IMR-90 (cell line): ENCODE results near the gene TRAF7. TPM values are rescaled to one million over a fixed set of nuclear protein-coding genes. Genes with fewer than 3 reads are reported as not detected.

Source experiments
- ATAC-seq: fragments of 200-7000 bp; cut with Tn5 transposase; 2 replicates; pipeline ENCODE4 v1.9.1; 2020; ENCODE audit warnings: low read depth, mild to moderate bottlenecking, moderate library complexity
- BruUV-seq: library from RNA; stranded (reverse); fragments of 400-500 nt; replicated peaks from 2 replicates; lab custom pipeline; 2021; lab: Mats Ljungman, UMichigan
- CTCF ChIA-PET: fragments of 300-600 bp; formaldehyde crosslinking; extraction: SDS; loops from one replicate; lab custom pipeline; 2021; ENCODE audit warnings: antibody characterized with exemption; lab: Yijun Ruan, JAX
- POLR2A ChIA-PET: fragments of 300-600 bp; sonication (Branson Sonifier 250); formaldehyde crosslinking; loops from one replicate; lab custom pipeline; 2022; ENCODE audit warnings: antibody characterized with exemption; ENCODE audit not compliant: unreplicated experiment; lab: Charles Lee
- DNase-seq: peaks from one replicate; pipeline ENCODE4 v3.0.0; 2013
- H2AFZ ChIP-seq: replicated peaks from 2 replicates; pipeline ENCODE3; 2013; ENCODE audit warnings: low read length, mild to moderate bottlenecking; ENCODE audit not compliant: poor library complexity
- H2AK5ac ChIP-seq: 2 replicates; pipeline ENCODE4 v1.6.1; 2013; ENCODE audit warnings: low read depth, low read length, inconsistent platforms
- H2AK9ac ChIP-seq: replicated peaks from 2 replicates; pipeline ENCODE3; 2013; ENCODE audit warnings: mild to moderate bottlenecking, low read depth, low read length, moderate library complexity; ENCODE audit not compliant: poor library complexity
- H2BK120ac ChIP-seq: 2 replicates; pipeline ENCODE4 v1.6.1; 2013; ENCODE audit warnings: low read depth, low read length, inconsistent platforms
- H2BK15ac ChIP-seq: 3 replicates; pipeline ENCODE4 v1.6.1; 2013; ENCODE audit warnings: low read depth, low read length, inconsistent platforms
- H2BK20ac ChIP-seq: 2 replicates; pipeline ENCODE4 v1.6.1; 2013; ENCODE audit warnings: low read depth, mild to moderate bottlenecking, inconsistent platforms, low read length, moderate library complexity
- H2BK5ac ChIP-seq: 2 replicates; pipeline ENCODE4 v1.6.1; 2013; ENCODE audit warnings: mild to moderate bottlenecking, low read depth, low read length, inconsistent platforms; ENCODE audit not compliant: poor library complexity, severe bottlenecking
- H3K14ac ChIP-seq: replicated peaks from 2 replicates; pipeline ENCODE4 v1.6.1; 2013; ENCODE audit warnings: low read depth, low read length, inconsistent platforms
- H3K18ac ChIP-seq: 2 replicates; pipeline ENCODE4 v1.6.1; 2013; ENCODE audit warnings: low read depth, low read length, control low read depth
- H3K23ac ChIP-seq: 2 replicates; pipeline ENCODE4 v1.6.1; 2013; ENCODE audit warnings: low read depth, low read length, inconsistent platforms
- H3K27ac ChIP-seq: 2 replicates; pipeline ENCODE4 v1.5.1; 2013; ENCODE audit warnings: mild to moderate bottlenecking, control low read depth, low read length; ENCODE audit not compliant: insufficient read depth
- H3K27me3 ChIP-seq: 2 replicates; pipeline ENCODE4 v1.6.1; 2013; ENCODE audit warnings: low read length; ENCODE audit not compliant: control insufficient read depth, insufficient read depth
- H3K36me3 ChIP-seq: 2 replicates; pipeline ENCODE4 v1.6.1; 2013; ENCODE audit warnings: low read length, mixed read lengths; ENCODE audit not compliant: control insufficient read depth, insufficient read depth
- H3K4ac ChIP-seq: 2 replicates; pipeline ENCODE4 v1.6.1; 2013; ENCODE audit warnings: low read depth, low read length, inconsistent platforms
- H3K4me1 ChIP-seq: 2 replicates; pipeline ENCODE4 v1.6.1; 2013; ENCODE audit warnings: low read length, mixed read lengths; ENCODE audit not compliant: control insufficient read depth, insufficient read depth
- H3K4me2 ChIP-seq: 2 replicates; pipeline ENCODE4 v1.6.1; 2013; ENCODE audit warnings: low read depth, mild to moderate bottlenecking, control low read depth, low read length, moderate library complexity
- H3K4me3 ChIP-seq: 2 replicates; pipeline ENCODE4 v1.5.1; 2013; ENCODE audit warnings: low read depth, mild to moderate bottlenecking, control low read depth, low read length, moderate library complexity; ENCODE audit not compliant: insufficient read depth
- H3K56ac ChIP-seq: 2 replicates; pipeline ENCODE4 v1.6.1; 2013; ENCODE audit warnings: low read length, inconsistent platforms; ENCODE audit not compliant: insufficient read depth; ENCODE audit errors: extremely low read depth
- H3K79me1 ChIP-seq, 2 experiments: 2 replicates each; pipeline ENCODE4 v1.6.1; 2013; ENCODE audit warnings: low read length in 2 of 2, inconsistent platforms in 1 of 2, low read depth in 1 of 2
- H3K9ac ChIP-seq: 2 replicates; pipeline ENCODE4 v1.6.1; 2013; ENCODE audit warnings: low read depth, low read length, control low read depth
- H3K9me1 ChIP-seq: 2 replicates; pipeline ENCODE4 v1.6.1; 2013; ENCODE audit warnings: low read length, inconsistent platforms; ENCODE audit not compliant: insufficient read depth
- H3K9me3 ChIP-seq: 2 replicates; pipeline ENCODE4 v1.6.1; 2013; ENCODE audit warnings: low read length; ENCODE audit not compliant: control insufficient read depth, insufficient read depth
- H4K20me1 ChIP-seq: 2 replicates; pipeline ENCODE4 v1.6.1; 2013; ENCODE audit warnings: low read length, inconsistent platforms; ENCODE audit not compliant: insufficient read depth
- H4K5ac ChIP-seq: 2 replicates; pipeline ENCODE4 v1.6.1; 2013; ENCODE audit warnings: mild to moderate bottlenecking, low read depth, low read length, control low read depth
- H4K8ac ChIP-seq, 2 experiments: 2 replicates each; pipeline ENCODE4 v1.6.1; 2013; ENCODE audit warnings: low read depth in 2 of 2, low read length in 2 of 2, control low read depth in 1 of 2, inconsistent platforms in 1 of 2
- H4K91ac ChIP-seq: 2 replicates; pipeline ENCODE4 v1.6.1; 2013; ENCODE audit warnings: low read depth, low read length, inconsistent platforms; ENCODE audit not compliant: insufficient read depth
- CEBPB ChIP-seq: IDR thresholded peaks from 2 replicates; pipeline ENCODE4 v1.6.1; 2012; ENCODE audit warnings: low read depth, low read length, improper control_type of control experiment
- CHD1 ChIP-seq: IDR thresholded peaks from 2 replicates; pipeline ENCODE4 v1.6.1; 2012; ENCODE audit warnings: low read depth, low read length, improper control_type of control experiment
- FOS ChIP-seq: fragments of 150-350 bp; IDR thresholded peaks from 2 replicates; pipeline ENCODE4 v1.6.1; 2016; ENCODE audit warnings: low read depth, low read length
- MAZ ChIP-seq: IDR thresholded peaks from 2 replicates; pipeline ENCODE4 v1.6.1; 2012; ENCODE audit warnings: low read depth, mild to moderate bottlenecking, low read length, improper control_type of control experiment, moderate library complexity, borderline replicate concordance
- MXI1 ChIP-seq: IDR thresholded peaks from 2 replicates; pipeline ENCODE4 v1.6.1; 2012; ENCODE audit warnings: low read depth, mild to moderate bottlenecking, low read length, moderate library complexity, borderline replicate concordance
- POLR2A ChIP-seq: IDR thresholded peaks from 2 replicates; pipeline ENCODE4 v1.6.1; 2012; ENCODE audit warnings: mild to moderate bottlenecking, low read depth, low read length
- RAD21 ChIP-seq: IDR thresholded peaks from 2 replicates; pipeline ENCODE4 v1.6.1; 2012; ENCODE audit warnings: low read length, improper control_type of control experiment
- RCOR1 ChIP-seq: IDR thresholded peaks from 2 replicates; pipeline ENCODE4 v1.6.1; 2012; ENCODE audit warnings: mild to moderate bottlenecking, low read length, improper control_type of control experiment; ENCODE audit not compliant: insufficient replicate concordance
- RFX5 ChIP-seq: IDR thresholded peaks from 2 replicates; pipeline ENCODE4 v1.8.0; 2012; ENCODE audit warnings: low read depth, mild to moderate bottlenecking, low read length, moderate library complexity
- WGBS, 2 experiments: methylation state at CpG; one replicate each; pipeline versions ENCODE4 v1.1.5 to v1.1.7; 2013; ENCODE audit warnings: missing lambda C conversion rate in 2 of 2; ENCODE audit not compliant: insufficient read length in 1 of 2; ENCODE audit errors: extremely low coverage in 2 of 2; 5-methylcytosine and 5-hydroxymethylcytosine counted together
- dilution Hi-C: fragments of 300-500 bp; cut with HindIII; formaldehyde crosslinking; loops from one replicate; pipeline ENCODE4 v1.14.3; 2018; ENCODE audit warnings: low sequenced_read_pairs; ENCODE audit not compliant: unreplicated experiment
- in situ Hi-C: fragments of 300-500 bp; cut with MboI; formaldehyde crosslinking; loops from 3 replicates; pipeline ENCODE4 v1.14.3; 2019; ENCODE audit warnings: low sequenced_read_pairs, inconsistent platforms, mixed read lengths
- intact Hi-C: fragments of 100-400 bp; cut with micrococcal nuclease; formaldehyde crosslinking; loops from 2 replicates; pipeline ENCODE4 v1.10.0; 2022
- polyA plus RNA-seq, 3 experiments: library from polyadenylated mRNA; depleted of rRNA; stranded (reverse); fragments of >200 nt; gene quantifications; 2 replicates each; pipeline ENCODE4 v1.2.3, GENCODE V29; 2012; ENCODE audit warnings: low replicate concordance in 1 of 3
- total RNA-seq: library from RNA; depleted of rRNA; stranded (reverse); fragments of >200 nt; gene quantifications from 2 replicates; pipeline ENCODE4 v1.2.3, GENCODE V29; 2012
- TF ChIP-seq, protein P1 (sequence below): fragments of 150-350 bp; IDR thresholded peaks from 2 replicates; pipeline ENCODE4 v1.6.1; 2016; ENCODE audit warnings: low read depth, mild to moderate bottlenecking, low read length, moderate library complexity, borderline replicate concordance
- TF ChIP-seq, protein P2 (sequence below): fragments of 150-350 bp; IDR thresholded peaks from 2 replicates; pipeline ENCODE4 v1.6.1; 2017; ENCODE audit warnings: mild to moderate bottlenecking, antibody characterized with exemption, low read length, low read depth
- TF ChIP-seq, protein P3 (sequence below): conservative IDR thresholded peaks from 2 replicates; pipeline ENCODE4 v1.5.1; 2012; ENCODE audit warnings: mild to moderate bottlenecking, low read depth, low read length, improper control_type of control experiment

The TRAF7 gene
- total and polyA plus RNA-seq, 2 of the 4 experiments (the other 2 are of a cell fraction), result 29.6 to 52.6 TPM

DNA sequence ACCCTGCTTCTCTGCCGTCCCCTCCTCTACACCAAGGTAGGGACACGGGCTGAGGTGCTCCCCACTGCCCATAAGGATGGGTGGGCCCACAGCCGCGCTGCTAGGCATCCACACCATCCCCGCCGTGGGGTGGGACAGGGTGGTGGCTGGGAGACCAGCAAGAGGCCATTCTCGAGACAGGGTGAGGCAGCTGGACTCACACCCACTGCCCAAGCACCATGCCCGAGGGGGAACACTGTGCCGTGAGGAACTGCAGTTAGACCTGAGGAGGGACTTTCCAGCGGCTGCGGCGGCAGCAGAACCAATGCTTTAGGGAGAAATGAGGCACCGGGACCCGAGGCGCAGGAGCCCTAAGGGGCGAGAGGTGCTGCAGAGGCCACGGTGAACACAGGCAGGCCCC is 33.2 kb upstream of the TRAF7 start:
- POLR2A ChIA-PET, result no interaction called here
- Histone ChIP-seq H4K20me1 (peaks cover 23% of the 10 kb centered on the region), H3K9me3 (no peaks in the 10 kb centered on the region), H3K9me1 (peaks cover 3% of the 10 kb centered on the region; the same call in 1 of the 2 replicates), H3K4ac (no peak overlapping the region), H3K4me1 (peaks cover 34% of the 10 kb centered on the region), H2BK5ac (peak overlapping the region; percentile 62), H4K8ac (no peak overlapping the region), H3K14ac (no peak overlapping the region), H2AFZ (no peak overlapping the region), H4K5ac (no peak overlapping the region), H2BK15ac (no peak overlapping the region), H2AK9ac (no peak overlapping the region), H2BK20ac (no peak overlapping the region), H3K23ac (no peak overlapping the region), H3K18ac (no peak overlapping the region), H3K4me3 (no peak overlapping the region), H3K56ac (no peak overlapping the region), H3K79me1 (peaks cover 7 to 28% of the 10 kb centered on the region in 2 experiments; a peak in 3 of 4 replicates), H2AK5ac (peak overlapping the region; percentile 73; the same call in 1 of the 2 replicates), H3K9ac (no peak overlapping the region), H3K4me2 (no peak overlapping the region), H3K36me3 (no peaks in the 10 kb centered on the region), H4K91ac (no peak overlapping the region), H3K27ac (peak overlapping the region; percentile 52; the same call in 1 of the 2 replicates), H3K27me3 (no peaks in the 10 kb centered on the region), H2BK120ac (no peak overlapping the region; the same call in 1 of the 2 replicates)
- TF ChIP-seq MAZ, result no peak
- TF ChIP-seq RAD21, result no peak
- TF ChIP-seq CHD1, result no peak
- no peak for TF ChIP-seq POLR2A
- TF ChIP-seq, protein P1, sequence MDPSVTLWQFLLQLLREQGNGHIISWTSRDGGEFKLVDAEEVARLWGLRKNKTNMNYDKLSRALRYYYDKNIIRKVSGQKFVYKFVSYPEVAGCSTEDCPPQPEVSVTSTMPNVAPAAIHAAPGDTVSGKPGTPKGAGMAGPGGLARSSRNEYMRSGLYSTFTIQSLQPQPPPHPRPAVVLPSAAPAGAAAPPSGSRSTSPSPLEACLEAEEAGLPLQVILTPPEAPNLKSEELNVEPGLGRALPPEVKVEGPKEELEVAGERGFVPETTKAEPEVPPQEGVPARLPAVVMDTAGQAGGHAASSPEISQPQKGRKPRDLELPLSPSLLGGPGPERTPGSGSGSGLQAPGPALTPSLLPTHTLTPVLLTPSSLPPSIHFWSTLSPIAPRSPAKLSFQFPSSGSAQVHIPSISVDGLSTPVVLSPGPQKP, result no peak
- no peak for TF ChIP-seq MXI1
- no peak for TF ChIP-seq FOS
- TF ChIP-seq RFX5, result no peak
- TF ChIP-seq RCOR1, result no peak
- TF ChIP-seq, protein P2, sequence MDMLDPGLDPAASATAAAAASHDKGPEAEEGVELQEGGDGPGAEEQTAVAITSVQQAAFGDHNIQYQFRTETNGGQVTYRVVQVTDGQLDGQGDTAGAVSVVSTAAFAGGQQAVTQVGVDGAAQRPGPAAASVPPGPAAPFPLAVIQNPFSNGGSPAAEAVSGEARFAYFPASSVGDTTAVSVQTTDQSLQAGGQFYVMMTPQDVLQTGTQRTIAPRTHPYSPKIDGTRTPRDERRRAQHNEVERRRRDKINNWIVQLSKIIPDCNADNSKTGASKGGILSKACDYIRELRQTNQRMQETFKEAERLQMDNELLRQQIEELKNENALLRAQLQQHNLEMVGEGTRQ, result no peak
- TF ChIP-seq, protein P3, sequence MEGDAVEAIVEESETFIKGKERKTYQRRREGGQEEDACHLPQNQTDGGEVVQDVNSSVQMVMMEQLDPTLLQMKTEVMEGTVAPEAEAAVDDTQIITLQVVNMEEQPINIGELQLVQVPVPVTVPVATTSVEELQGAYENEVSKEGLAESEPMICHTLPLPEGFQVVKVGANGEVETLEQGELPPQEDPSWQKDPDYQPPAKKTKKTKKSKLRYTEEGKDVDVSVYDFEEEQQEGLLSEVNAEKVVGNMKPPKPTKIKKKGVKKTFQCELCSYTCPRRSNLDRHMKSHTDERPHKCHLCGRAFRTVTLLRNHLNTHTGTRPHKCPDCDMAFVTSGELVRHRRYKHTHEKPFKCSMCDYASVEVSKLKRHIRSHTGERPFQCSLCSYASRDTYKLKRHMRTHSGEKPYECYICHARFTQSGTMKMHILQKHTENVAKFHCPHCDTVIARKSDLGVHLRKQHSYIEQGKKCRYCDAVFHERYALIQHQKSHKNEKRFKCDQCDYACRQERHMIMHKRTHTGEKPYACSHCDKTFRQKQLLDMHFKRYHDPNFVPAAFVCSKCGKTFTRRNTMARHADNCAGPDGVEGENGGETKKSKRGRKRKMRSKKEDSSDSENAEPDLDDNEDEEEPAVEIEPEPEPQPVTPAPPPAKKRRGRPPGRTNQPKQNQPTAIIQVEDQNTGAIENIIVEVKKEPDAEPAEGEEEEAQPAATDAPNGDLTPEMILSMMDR, result no peak
- TF ChIP-seq CEBPB, result no peak
- CTCF ChIA-PET, result interaction anchor here (1.6 kb wide), 1 partner anchor 18 kb away, joined by 7 read pairs; no protein-coding TSS in a partner anchor
- dilution Hi-C loops, result no loop called here
- intact Hi-C loops, result no loop called here
- DNase-seq, result no peak
- no peak for ATAC-seq
- BruUV-seq, result no TSS peak
- WGBS, 2 experiments, result 90% methylated on average over 5 of the region's 17 CpGs; no CpG with 5 or more reads in 1 of the 2 experiments
- in situ Hi-C loops, result no loop called here
